ENCODE results near the gene CALD1.

DNA sequence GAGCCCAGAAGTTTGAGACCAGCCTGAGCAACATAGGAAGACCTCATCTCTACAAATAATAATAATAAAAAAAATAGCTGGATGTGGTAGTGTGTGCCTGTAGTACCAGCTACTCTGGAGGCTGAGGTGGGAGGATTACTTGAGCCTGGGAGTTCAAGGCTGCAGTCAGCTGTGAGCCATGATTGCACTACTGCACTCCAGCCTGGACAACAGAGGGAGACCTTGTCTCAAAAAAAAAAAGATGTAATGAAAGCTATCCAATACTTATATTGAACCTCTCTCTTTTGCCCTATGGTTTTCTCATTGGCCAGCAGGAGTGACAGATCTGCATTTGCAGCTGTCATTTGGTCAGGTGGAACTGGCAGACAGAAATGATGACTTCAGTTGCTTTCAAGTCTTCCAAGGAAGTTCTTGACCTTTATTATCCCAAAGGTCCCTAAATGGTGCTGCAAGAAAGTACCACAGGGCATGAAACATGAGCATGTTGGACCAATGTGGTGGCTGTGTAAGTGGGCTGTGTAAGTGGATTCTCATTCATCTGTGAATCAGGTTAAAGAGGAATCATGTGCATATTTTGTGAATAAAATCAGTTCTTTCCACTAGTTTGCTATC is 99.4 kb downstream of the CALD1 start:
- TF ChIP-seq, protein P1, sequence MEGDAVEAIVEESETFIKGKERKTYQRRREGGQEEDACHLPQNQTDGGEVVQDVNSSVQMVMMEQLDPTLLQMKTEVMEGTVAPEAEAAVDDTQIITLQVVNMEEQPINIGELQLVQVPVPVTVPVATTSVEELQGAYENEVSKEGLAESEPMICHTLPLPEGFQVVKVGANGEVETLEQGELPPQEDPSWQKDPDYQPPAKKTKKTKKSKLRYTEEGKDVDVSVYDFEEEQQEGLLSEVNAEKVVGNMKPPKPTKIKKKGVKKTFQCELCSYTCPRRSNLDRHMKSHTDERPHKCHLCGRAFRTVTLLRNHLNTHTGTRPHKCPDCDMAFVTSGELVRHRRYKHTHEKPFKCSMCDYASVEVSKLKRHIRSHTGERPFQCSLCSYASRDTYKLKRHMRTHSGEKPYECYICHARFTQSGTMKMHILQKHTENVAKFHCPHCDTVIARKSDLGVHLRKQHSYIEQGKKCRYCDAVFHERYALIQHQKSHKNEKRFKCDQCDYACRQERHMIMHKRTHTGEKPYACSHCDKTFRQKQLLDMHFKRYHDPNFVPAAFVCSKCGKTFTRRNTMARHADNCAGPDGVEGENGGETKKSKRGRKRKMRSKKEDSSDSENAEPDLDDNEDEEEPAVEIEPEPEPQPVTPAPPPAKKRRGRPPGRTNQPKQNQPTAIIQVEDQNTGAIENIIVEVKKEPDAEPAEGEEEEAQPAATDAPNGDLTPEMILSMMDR (conservative IDR thresholded peaks at IDR 0.05; ENCODE audit: low read length), result no peak
- no peak for TF ChIP-seq EZH2phosphoT487 (IDR thresholded peaks at IDR 0.05; ENCODE audit: borderline replicate concordance)

Measured in Loucy (cell line).